Colonic mucosa (tissue), 4 donors: ENCODE measurements around the gene RPEL1. TPM values are rescaled to one million over a fixed set of nuclear protein-coding genes. Genes with fewer than 3 reads are reported as not detected.

ENCODE experiments used
- DNase-seq: peaks from one replicate; pipeline ENCODE4 v3.0.0-alpha.2; 2020
- H3K27ac ChIP-seq: fragments of 200-600 bp; one replicate; pipeline ENCODE4 v1.8.0; 2021
- H3K27me3 ChIP-seq: fragments of 200-600 bp; one replicate; pipeline ENCODE4 v1.8.0; 2021
- H3K36me3 ChIP-seq: fragments of 200-600 bp; one replicate; pipeline ENCODE4 v1.8.0; 2021
- H3K4me1 ChIP-seq: fragments of 200-600 bp; one replicate; pipeline ENCODE4 v1.8.0; 2021; ENCODE audit warnings: mild to moderate bottlenecking
- H3K4me3 ChIP-seq: fragments of 200-600 bp; one replicate; pipeline ENCODE4 v1.8.0; 2021
- H3K9ac ChIP-seq, 2 donors: one replicate each; pipeline ENCODE4 v1.7.0; 2013; ENCODE audit warnings: control low read depth in 2 of 2, low read depth in 2 of 2, low read length in 2 of 2
- H3K9me3 ChIP-seq: fragments of 200-600 bp; one replicate; pipeline ENCODE4 v1.8.0; 2021
- intact Hi-C: fragments of 100-400 bp; cut with DNase I; formaldehyde crosslinking; loops from one replicate; pipeline ENCODE4 v1.14.1; 2022
- total RNA-seq, 2 donors: library from RNA; stranded (reverse); fragmentation: NEBNext Ultra II Directional in 1 of 2; extraction: Animal tissue kit (Norgen Biotek cat#: 25700) in 1 of 2; gene quantifications; one replicate each; pipeline ENCODE4 v1.2.1, GENCODE V29; 2021
- TF ChIP-seq, protein P1 (sequence below): fragments of 200-600 bp; IDR thresholded peaks from one replicate; pipeline ENCODE4 v1.8.0; 2022; ENCODE audit warnings: antibody characterized with exemption, mild to moderate bottlenecking
- donor health status: healthy.
- donor health status: DM: no; HTN: no; CAD: no.
- donor health status: DM: no; HTN: no; CAD: no.

RPEL1 gene
- total RNA-seq, 2 donors from 2014 or later = not detected

DNA sequence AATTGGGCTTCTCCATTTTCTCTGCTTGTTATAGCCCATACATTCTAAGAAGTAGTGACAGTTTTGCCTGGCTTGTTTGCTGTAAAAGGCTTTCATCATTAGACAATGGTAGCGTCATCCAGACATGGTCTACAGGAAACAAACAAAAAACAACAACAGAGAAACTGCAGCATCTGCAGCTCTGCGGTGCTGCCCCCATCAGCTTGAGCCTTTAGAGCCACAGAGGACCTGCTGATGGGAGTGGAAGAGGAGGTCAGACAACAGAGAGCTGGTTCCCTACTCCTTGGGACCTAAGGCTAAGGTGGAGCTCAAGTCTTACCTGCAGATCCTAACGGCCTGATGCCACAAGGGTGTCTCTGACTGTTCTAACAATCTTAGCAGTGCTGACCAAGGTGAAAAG lies 34.3 kb downstream of the RPEL1 start:
- intact Hi-C loops = no loop called here
- Histone ChIP-seq H3K9me3 (no peaks in the 10 kb centered on the region), H3K27me3 (peaks cover 49% of the 10 kb centered on the region), H3K36me3 (no peaks in the 10 kb centered on the region), H3K4me1 (no peaks in the 10 kb centered on the region), H3K27ac (no peak overlapping the region), H3K4me3 (no peak overlapping the region), H3K9ac (no peak overlapping the region)
- TF ChIP-seq, protein P1, sequence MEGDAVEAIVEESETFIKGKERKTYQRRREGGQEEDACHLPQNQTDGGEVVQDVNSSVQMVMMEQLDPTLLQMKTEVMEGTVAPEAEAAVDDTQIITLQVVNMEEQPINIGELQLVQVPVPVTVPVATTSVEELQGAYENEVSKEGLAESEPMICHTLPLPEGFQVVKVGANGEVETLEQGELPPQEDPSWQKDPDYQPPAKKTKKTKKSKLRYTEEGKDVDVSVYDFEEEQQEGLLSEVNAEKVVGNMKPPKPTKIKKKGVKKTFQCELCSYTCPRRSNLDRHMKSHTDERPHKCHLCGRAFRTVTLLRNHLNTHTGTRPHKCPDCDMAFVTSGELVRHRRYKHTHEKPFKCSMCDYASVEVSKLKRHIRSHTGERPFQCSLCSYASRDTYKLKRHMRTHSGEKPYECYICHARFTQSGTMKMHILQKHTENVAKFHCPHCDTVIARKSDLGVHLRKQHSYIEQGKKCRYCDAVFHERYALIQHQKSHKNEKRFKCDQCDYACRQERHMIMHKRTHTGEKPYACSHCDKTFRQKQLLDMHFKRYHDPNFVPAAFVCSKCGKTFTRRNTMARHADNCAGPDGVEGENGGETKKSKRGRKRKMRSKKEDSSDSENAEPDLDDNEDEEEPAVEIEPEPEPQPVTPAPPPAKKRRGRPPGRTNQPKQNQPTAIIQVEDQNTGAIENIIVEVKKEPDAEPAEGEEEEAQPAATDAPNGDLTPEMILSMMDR = no peak
- no peak for DNase-seq

DNA sequence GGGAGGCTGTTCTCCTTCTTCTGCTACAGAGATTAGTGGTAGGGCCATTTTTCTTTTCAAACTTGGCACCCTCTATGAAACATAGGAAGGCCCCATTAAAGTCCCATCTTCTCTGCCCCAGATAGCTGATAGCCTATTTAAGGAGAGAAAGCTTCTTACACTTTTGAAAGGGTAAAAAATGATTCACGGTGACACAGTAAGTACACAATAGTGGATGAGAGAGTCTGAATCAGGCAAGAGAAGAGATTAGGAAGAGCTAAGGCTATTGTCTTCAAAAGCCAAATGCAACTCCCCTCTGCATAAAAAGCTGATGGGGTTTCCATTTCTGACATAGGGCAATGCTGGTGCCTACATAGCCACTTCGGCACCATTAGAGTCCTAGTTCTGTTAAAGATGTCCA lies 34.8 kb downstream of the RPEL1 start:
- Histone ChIP-seq H3K9me3 (no peaks in the 10 kb centered on the region), H3K27me3 (peaks cover 48% of the 10 kb centered on the region), H3K4me1 (no peaks in the 10 kb centered on the region), H3K36me3 (no peaks in the 10 kb centered on the region), H3K9ac (no peak overlapping the region), H3K27ac (no peak overlapping the region), H3K4me3 (no peak overlapping the region)
- TF ChIP-seq, protein P1 = no peak
- intact Hi-C loops = no loop called here
- no peak for DNase-seq

DNA sequence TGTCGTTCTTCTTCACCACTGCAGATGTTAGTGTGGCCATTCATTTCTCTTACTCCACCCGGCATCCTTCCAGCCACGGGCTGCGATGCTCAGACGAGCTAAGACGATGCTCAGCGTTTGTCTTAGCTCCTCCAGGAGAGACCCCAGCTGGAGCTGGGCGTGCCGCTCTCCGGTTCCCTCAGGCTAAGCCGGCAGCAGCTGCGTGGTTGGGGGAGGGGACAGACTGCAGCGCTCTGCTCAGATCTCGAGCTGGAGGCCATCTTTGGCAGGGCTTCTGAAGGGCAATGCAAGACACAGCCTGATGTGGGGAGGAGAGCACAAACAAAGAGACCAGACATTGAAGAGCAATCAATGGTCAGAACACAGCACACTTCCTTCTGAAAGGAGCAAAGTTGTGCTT lies 36.1 kb downstream of the RPEL1 start:
- peaks cover 36% of the 10 kb centered on the region for H3K27me3 ChIP-seq

DNA sequence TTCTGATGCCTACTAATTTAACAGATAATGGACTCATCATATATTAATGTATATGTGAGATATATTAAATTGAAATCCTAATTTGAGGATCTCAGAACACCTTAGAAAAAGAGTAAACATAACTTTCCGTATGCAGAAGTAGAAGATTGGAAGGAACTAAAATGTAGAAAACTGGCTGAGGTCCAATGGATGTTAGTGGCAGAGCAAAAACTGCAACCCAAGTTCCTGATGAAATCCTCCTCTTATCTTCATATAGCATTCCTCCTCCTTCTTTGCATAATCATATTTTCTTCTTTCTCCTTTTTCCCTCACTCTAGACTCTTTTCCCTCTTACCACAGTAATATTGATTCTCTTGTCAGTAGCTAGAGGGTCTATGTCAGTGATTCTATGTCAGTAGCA lies 37.3 kb downstream of the RPEL1 start:
- no peaks in the 10 kb centered on the region for H3K36me3 ChIP-seq
- peaks cover 24% of the 10 kb centered on the region for H3K27me3 ChIP-seq
- H3K4me1 ChIP-seq = no peaks in the 10 kb centered on the region
- DNase-seq = no peak
- H3K9me3 ChIP-seq = no peaks in the 10 kb centered on the region
- intact Hi-C loops = no loop called here
- H3K4me3 ChIP-seq = no peak overlapping the region
- H3K27ac ChIP-seq = no peak overlapping the region
- TF ChIP-seq, protein P1 = no peak
- no peak overlapping the region for H3K9ac ChIP-seq

More for the DNA sequence above, 36.1 kb downstream of the RPEL1 start:
- TF ChIP-seq, protein P1 = no peak
- Histone ChIP-seq H3K4me3 (no peak overlapping the region), H3K27ac (no peak overlapping the region), H3K36me3 (no peaks in the 10 kb centered on the region), H3K9ac (no peak overlapping the region), H3K4me1 (no peaks in the 10 kb centered on the region), H3K9me3 (no peaks in the 10 kb centered on the region)
- intact Hi-C loops = no loop called here
- DNase-seq = no peak

DNA sequence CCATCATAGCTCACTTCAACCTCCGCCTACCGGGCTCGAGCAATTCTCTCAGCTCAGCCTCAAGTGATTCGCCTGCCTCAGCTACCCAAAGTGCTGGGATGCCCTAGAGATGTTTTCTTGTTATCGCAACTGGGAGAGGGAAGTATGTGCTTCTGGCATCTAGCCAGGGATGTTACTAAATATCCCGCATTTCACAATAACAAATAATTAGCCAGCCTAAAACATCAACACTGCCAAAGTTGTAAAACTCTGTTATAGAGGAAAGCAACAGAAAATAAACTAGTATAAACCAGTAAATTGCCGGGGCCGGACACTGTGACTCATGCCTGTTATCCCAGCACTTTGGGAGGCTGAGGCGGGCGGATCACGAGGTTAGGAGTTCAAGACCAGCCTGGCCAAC lies 38.5 kb downstream of the RPEL1 start:
- peaks cover 18% of the 10 kb centered on the region for H3K27me3 ChIP-seq
- H3K4me3 ChIP-seq = no peak overlapping the region
- H3K9me3 ChIP-seq = no peaks in the 10 kb centered on the region
- no peaks in the 10 kb centered on the region for H3K36me3 ChIP-seq
- DNase-seq = no peak
- intact Hi-C loops = no loop called here
- no peaks in the 10 kb centered on the region for H3K4me1 ChIP-seq
- TF ChIP-seq, protein P1 = no peak
- no peak overlapping the region for H3K9ac ChIP-seq
- H3K27ac ChIP-seq = no peak overlapping the region

DNA sequence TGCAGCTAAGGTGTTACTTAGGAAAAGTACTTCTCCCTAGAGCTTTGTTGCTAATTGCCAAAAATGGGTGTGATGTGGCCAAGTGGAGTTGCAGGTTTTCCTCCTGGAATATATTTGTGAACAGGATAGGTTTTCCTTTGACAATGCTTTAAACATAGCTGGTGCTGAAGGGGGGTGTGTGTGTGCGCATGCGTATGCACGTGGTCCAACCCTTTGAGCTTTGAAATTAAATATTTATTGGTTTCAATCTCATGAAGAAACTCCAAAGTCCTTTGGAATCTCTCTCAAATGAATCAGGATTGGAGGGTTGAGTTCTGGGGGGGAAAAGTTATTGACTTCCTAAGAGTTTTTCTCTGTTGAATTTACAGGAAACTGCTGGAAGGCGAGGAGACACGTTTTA lies 42.3 kb downstream of the RPEL1 start:
- Histone ChIP-seq H3K4me1 (no peaks in the 10 kb centered on the region), H3K9ac (no peak overlapping the region), H3K27ac (no peak overlapping the region), H3K4me3 (no peak overlapping the region), H3K27me3 (no peaks in the 10 kb centered on the region), H3K36me3 (no peaks in the 10 kb centered on the region), H3K9me3 (no peaks in the 10 kb centered on the region)
- intact Hi-C loops = no loop called here
- TF ChIP-seq, protein P1 = no peak
- DNase-seq = no peak
